ENCODE measurements around the gene KRTAP10-4.

Gene KRTAP10-4

GRCh38 chr21:44569861-44570517, 3.5 kb upstream of the KRTAP10-4 start:
- no peak for TF ChIP-seq CTCF (IDR thresholded peaks at IDR 0.05)

GRCh38 chr21:44571296-44571695, 2.2 kb upstream of the KRTAP10-4 start:
- TF ChIP-seq CTCF (IDR thresholded peaks at IDR 0.05): no peak

GRCh38 chr21:44571844-44572782, 1.4 kb upstream of the KRTAP10-4 start:
- no peak for TF ChIP-seq CTCF (IDR thresholded peaks at IDR 0.05)

GRCh38 chr21:44572959-44573583, 458 bp upstream of the KRTAP10-4 start:
- no peak for TF ChIP-seq CTCF (IDR thresholded peaks at IDR 0.05)

- TF ChIP-seq CTCF (IDR thresholded peaks at IDR 0.05): no peak
Measured at GRCh38 chr21:44574457-44575306, 1.2 kb downstream of the KRTAP10-4 start.

GRCh38 chr21:44575307-44576024, 1.9 kb downstream of the KRTAP10-4 start:
- TF ChIP-seq CTCF (IDR thresholded peaks at IDR 0.05): no peak

Measured in LNCAP (cell line).